MM.1S (cell line): ENCODE measurements around the gene PIGH.

Experiments
- EZH2 ChIP-seq: fragments of 300-600 bp; sonication (generic); optimal IDR thresholded peaks from 2 replicates; pipeline ENCODE3; 2017; ENCODE audit warnings: low read depth, mild to moderate bottlenecking, antibody characterized with exemption, low read length, mixed read lengths
- TF ChIP-seq, protein P1 (sequence below): fragments of 300-600 bp; sonication (generic); IDR thresholded peaks from 2 replicates; pipeline ENCODE4 v1.5.1; 2016; ENCODE audit warnings: antibody characterized with exemption, low read length, mixed read lengths

DNA sequence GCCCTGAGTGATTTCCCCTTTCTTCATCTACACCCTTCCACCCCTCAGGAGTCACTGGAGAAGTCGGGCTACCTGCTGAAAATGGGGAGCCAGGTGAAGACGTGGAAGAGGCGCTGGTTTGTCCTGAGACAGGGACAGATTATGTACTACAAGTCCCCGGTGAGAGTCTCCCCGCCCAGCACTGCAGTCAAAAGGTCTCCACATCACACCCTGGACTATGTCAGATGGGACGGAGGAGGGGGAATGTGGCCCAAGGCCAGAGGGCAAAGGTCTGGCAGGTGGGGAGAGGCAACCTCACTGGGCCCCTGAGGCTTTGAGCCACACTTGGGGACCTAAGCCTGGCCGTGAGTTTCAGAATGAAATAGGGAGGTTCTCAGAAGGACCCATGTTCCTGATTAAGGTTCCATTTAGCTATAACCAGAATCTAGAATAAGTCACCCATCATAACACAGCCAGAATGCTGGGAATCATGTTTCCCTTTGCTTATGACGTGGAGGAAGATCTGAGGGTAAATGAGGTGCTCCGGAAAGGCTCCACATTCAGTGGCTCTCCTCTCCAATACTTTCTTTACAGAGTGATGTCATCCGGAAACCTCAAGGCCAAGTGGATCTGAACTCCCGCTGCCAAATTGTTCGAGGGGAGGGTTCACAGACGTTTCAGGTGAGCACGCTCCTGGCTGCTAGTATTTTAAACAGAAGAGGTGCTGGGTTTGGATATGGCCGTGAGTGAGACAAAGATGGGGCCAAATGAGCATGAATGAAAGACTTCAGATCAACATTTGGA lies 26.6 kb downstream of the PIGH start:
- TF ChIP-seq, protein P1, sequence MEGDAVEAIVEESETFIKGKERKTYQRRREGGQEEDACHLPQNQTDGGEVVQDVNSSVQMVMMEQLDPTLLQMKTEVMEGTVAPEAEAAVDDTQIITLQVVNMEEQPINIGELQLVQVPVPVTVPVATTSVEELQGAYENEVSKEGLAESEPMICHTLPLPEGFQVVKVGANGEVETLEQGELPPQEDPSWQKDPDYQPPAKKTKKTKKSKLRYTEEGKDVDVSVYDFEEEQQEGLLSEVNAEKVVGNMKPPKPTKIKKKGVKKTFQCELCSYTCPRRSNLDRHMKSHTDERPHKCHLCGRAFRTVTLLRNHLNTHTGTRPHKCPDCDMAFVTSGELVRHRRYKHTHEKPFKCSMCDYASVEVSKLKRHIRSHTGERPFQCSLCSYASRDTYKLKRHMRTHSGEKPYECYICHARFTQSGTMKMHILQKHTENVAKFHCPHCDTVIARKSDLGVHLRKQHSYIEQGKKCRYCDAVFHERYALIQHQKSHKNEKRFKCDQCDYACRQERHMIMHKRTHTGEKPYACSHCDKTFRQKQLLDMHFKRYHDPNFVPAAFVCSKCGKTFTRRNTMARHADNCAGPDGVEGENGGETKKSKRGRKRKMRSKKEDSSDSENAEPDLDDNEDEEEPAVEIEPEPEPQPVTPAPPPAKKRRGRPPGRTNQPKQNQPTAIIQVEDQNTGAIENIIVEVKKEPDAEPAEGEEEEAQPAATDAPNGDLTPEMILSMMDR = no peak
- TF ChIP-seq EZH2 = no peak
